HG03378 (cell line): ENCODE measurements around the gene COMMD4.
"Not testable (repeated sequence)": the region's sequence is repeated elsewhere in the genome, so short reads cannot be mapped to it uniquely, and the experiment has no call there.

Experiments
- ATAC-seq: cut with Tn5 transposase; IDR thresholded peaks from one replicate; pipeline ENCODE4 v1.9.1; 2021; ENCODE audit warnings: mild to moderate bottlenecking, moderate library complexity; ENCODE audit not compliant: unreplicated experiment

COMMD4 gene

GRCh38 chr15:75369897-75370581, 34.2 kb downstream of the COMMD4 start:
- no peak for ATAC-seq

DNA sequence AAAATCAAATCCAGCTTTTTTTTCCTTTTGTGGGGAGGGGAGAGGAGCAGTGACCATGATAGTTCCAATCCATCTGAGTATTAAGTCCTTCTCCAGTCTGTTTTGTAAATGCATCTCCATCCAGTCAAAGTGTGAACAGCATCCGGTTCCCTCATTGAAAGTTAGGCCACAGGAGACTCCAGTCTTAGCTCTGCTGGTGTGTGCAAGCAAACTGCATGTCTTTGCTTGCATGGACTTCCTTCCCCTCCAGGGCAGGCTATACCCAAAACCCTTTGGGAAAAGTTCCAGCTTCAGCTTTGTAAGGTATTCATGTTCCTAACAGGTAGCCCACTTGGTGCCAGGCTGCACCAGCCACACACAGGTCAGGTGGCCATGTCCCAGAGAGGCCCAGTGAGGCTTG, 35.6 kb downstream of the COMMD4 start:
- ATAC-seq, result no peak

GRCh38 chr15:75371901-75372688, 36.2 kb downstream of the COMMD4 start:
- no peak for ATAC-seq

GRCh38 chr15:75380773-75381172, 44.9 kb downstream of the COMMD4 start:
- no peak for ATAC-seq

DNA sequence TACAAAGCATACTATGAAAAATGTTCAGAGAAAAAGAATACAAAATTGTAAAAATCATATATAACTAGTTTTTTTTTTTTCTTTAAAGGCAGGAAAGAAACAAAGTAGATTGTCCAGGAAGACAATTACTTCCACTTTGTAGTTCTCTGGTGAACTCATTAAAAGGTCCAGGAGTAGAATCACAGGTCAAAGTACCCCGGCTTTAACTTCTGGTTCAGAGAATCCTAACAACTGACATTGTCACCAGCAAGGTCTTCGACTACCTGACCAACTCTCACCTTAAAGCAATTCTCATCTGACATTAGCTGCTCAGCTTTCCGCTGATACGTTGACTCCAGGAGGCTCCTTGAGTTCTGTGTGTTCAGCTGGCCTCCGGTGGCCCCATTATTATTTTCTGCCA, 48.1 kb downstream of the COMMD4 start:
- not testable (repeated sequence) for ATAC-seq
